Transverse colon (tissue), 3 donors: ENCODE data around the gene C11orf65.
"Not testable (repeated sequence)": the region's sequence is repeated elsewhere in the genome, so short reads cannot be mapped to it uniquely, and the experiment has no call there.

ENCODE experiments used
- POLR2A ChIP-seq: fragments of 450-650 bp; IDR thresholded peaks from one replicate; pipeline ENCODE4 v1.6.1; 2016; ENCODE audit warnings: antibody characterized with exemption, mild to moderate bottlenecking, moderate library complexity
- TF ChIP-seq, protein P1 (sequence below), 5 experiments: fragments of 200-600 bp in 3 of 5; fragments of 450-650 bp in 2 of 5; sonication (generic) in 3 of 5; IDR thresholded peaks; 1 replicate in 2 of 5; 2 replicates in 3 of 5; pipeline ENCODE4 v1.5.1; 2016 to 2017; ENCODE audit warnings: antibody characterized with exemption in 5 of 5, inconsistent platforms in 3 of 5, mild to moderate bottlenecking in 2 of 5, moderate library complexity in 1 of 5

DNA sequence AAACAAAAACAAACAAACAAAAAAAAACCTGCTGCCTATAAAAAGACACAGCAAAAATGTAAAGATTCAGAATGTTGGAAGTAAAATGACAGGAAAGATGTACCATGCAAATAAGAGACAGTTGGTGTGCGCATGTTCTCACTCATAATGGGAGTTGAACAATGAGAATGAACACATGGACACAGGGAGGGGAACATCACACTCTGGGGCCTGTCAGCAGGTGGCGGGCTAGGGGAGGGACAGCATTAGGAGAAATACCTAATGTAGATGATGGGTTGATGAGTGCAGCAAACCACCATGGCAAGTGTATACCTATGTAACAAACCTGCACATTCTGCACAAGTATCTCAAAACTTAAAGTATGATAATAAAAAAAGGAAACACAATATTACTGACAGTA, 49.8 kb downstream of the C11orf65 start:
- TF ChIP-seq, protein P1, sequence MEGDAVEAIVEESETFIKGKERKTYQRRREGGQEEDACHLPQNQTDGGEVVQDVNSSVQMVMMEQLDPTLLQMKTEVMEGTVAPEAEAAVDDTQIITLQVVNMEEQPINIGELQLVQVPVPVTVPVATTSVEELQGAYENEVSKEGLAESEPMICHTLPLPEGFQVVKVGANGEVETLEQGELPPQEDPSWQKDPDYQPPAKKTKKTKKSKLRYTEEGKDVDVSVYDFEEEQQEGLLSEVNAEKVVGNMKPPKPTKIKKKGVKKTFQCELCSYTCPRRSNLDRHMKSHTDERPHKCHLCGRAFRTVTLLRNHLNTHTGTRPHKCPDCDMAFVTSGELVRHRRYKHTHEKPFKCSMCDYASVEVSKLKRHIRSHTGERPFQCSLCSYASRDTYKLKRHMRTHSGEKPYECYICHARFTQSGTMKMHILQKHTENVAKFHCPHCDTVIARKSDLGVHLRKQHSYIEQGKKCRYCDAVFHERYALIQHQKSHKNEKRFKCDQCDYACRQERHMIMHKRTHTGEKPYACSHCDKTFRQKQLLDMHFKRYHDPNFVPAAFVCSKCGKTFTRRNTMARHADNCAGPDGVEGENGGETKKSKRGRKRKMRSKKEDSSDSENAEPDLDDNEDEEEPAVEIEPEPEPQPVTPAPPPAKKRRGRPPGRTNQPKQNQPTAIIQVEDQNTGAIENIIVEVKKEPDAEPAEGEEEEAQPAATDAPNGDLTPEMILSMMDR (IDR thresholded peaks at IDR 0.05): peak in 4 of 5 experiments; percentile 25 to 41 (median 32)
- TF ChIP-seq POLR2A: not testable (repeated sequence)
